Retinal pigment epithelial cell (primary cell): ENCODE data around the gene TTC28.

Experiments used
- DNase-seq: peaks from one replicate; pipeline ENCODE4 v3.0.0-alpha.2; 2010; ENCODE audit warnings: low read depth
- H3K4me3 ChIP-seq: 2 replicates; pipeline ENCODE4 v1.5.1; 2011; ENCODE audit warnings: mild to moderate bottlenecking, low read length, control low read depth, moderate library complexity
- TF ChIP-seq, protein P1 (sequence below): conservative IDR thresholded peaks from 2 replicates; pipeline ENCODE4 v1.5.1; 2011; ENCODE audit warnings: low read depth, low read length, control low read depth, inconsistent platforms

Gene TTC28

GRCh38 chr22:28034760-28035401 lies 644.8 kb downstream of the TTC28 start:
- H3K4me3 ChIP-seq, result no peak overlapping the region
- no peak for DNase-seq
- TF ChIP-seq, protein P1, sequence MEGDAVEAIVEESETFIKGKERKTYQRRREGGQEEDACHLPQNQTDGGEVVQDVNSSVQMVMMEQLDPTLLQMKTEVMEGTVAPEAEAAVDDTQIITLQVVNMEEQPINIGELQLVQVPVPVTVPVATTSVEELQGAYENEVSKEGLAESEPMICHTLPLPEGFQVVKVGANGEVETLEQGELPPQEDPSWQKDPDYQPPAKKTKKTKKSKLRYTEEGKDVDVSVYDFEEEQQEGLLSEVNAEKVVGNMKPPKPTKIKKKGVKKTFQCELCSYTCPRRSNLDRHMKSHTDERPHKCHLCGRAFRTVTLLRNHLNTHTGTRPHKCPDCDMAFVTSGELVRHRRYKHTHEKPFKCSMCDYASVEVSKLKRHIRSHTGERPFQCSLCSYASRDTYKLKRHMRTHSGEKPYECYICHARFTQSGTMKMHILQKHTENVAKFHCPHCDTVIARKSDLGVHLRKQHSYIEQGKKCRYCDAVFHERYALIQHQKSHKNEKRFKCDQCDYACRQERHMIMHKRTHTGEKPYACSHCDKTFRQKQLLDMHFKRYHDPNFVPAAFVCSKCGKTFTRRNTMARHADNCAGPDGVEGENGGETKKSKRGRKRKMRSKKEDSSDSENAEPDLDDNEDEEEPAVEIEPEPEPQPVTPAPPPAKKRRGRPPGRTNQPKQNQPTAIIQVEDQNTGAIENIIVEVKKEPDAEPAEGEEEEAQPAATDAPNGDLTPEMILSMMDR, result no peak

DNA sequence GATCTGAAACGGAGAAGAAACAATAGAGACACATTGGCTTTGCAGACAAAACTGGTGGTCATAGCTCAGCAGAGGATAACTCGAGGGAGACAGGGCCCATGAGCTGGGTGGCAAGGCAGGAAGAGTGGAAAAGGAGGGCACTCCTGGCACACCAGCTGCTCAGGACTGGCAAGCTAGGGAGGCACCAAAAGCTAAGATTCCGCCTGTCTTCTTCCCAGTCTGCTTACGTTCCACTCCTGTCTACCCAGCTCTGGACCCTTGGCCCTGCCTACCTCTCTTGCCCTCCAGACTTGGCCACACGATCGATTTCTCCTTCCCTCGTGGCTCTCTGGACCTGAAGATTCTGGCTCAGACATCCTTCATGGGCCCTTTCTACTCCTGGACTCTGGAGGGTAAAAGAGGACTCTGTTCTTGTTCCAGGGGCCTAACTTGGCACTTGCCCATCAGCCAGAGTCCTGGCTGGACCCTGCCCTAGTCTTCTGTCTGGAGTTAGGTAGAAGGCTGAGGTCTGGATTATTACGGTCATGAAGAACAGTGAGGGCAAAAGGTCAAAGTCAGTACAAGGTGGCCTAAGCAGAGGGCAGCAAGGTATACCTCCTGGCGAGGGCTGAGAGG lies 645.4 kb downstream of the TTC28 start:
- no peak for DNase-seq
- TF ChIP-seq, protein P1, result no peak
- no peak overlapping the region for H3K4me3 ChIP-seq

DNA sequence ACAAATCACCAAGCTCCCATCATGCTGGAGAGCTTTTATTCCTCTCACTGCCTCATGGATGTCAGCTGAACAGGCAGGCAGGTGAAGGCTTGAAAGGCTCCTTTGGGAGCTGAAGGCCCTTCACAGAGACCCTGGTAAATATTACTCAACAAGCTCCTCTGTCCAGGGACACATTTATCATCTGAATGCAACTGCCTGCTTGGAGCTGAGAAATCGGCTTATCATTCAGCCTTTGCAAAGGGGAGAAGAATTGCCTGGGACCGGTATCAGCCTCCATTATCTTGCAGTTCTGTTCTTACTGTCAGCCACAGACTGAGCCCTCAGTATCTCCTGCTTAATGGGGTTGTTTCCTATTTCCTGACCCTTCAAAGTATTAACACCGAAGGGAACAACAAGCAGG lies 646.8 kb downstream of the TTC28 start:
- no peak overlapping the region for H3K4me3 ChIP-seq
- DNase-seq, result no peak
- TF ChIP-seq, protein P1, result no peak

- no peak overlapping the region for H3K4me3 ChIP-seq
- DNase-seq, result no peak
- TF ChIP-seq, protein P1, result no peak
These were observed 648.2 kb downstream of the TTC28 start for GRCh38 chr22:28031383-28031922.

DNA sequence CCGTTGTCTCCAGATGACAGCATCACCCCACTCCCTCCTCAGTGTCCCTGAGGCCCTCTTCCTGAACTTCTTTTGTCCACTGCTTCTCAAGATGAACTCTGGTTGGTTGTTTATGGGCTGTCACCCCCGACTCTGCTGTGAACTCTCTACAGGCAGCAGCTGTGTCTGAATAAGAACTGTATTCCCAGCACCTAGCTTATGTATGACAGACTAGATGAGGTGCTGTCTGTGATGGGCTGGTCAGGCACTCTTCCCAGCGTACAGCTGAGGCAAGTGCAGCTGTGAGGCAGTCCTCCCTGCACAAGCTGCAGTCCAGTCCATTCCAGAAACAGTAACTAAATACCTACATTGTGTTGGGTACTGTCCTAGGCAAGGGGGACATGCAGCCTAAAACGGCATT lies 649.2 kb downstream of the TTC28 start:
- TF ChIP-seq, protein P1, result no peak
- DNase-seq, result no peak
- no peak overlapping the region for H3K4me3 ChIP-seq

DNA sequence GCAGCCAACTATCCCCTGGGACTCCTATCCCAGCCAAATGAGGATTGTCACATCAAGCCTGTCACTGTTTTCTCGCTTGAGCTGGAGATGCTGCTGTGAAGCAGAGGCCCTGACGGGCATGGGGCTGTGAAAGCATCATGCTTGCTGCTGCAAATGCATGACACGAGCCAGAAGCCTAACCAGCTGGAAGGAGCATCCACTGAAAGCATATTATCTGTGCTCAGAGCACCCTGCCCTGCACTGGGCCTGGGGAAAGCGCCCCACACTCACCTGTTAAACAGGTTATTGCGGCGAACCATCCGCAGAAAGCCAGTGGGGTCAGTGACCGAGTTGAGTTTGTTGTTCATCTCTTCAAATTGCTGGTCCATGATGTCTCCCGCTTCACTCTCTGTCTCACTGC lies 649.7 kb downstream of the TTC28 start:
- DNase-seq, result no peak
- H3K4me3 ChIP-seq, result no peak overlapping the region
- TF ChIP-seq, protein P1, result no peak
